GM12874 (cell line): ENCODE results near the gene SUSD3.

Experiments
- TF ChIP-seq, protein P1 (sequence below): IDR thresholded peaks from 2 replicates; pipeline ENCODE4 v1.5.1; 2011; ENCODE audit warnings: low read depth, mild to moderate bottlenecking, control low read depth, low read length, moderate library complexity; ENCODE audit not compliant: insufficient read depth

SUSD3 gene

DNA sequence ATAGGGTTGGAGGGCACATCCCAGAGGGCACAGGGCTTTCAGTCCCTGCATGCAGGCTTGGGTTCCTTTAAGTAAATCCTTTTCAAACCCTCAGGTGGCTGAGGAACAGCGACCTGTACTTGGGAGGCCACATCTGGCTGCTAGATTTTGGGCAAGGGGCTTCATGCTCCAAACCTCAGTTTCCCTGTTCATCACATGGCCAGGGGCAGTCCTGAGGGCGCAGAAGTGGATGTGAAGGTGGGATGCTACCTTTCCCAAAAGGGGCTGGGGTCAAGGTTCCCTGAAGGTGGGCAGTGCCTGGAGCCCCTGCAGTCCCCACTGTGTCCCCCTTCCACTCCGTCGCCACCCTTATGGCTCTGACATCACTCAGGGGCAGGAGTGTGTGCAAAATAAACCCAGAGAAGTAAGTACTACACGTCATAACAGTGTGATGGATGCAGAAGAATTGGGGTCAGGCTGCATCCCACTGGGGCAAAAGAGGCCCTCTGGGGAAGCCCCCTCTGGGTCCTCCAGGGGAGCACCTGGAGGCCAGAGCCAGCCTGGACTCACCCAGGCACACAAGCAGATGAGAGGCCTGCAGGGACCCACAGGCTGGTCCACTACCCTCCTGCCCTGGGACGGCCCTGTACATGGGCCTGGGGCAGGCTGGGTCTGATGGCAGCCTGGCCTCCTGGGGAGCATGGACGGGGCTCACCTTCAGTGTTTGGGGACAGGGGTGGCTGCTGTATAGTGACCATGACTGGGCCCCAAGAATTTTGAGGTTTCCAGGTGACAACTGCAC is 35.6 kb downstream of the SUSD3 start:
- TF ChIP-seq, protein P1, sequence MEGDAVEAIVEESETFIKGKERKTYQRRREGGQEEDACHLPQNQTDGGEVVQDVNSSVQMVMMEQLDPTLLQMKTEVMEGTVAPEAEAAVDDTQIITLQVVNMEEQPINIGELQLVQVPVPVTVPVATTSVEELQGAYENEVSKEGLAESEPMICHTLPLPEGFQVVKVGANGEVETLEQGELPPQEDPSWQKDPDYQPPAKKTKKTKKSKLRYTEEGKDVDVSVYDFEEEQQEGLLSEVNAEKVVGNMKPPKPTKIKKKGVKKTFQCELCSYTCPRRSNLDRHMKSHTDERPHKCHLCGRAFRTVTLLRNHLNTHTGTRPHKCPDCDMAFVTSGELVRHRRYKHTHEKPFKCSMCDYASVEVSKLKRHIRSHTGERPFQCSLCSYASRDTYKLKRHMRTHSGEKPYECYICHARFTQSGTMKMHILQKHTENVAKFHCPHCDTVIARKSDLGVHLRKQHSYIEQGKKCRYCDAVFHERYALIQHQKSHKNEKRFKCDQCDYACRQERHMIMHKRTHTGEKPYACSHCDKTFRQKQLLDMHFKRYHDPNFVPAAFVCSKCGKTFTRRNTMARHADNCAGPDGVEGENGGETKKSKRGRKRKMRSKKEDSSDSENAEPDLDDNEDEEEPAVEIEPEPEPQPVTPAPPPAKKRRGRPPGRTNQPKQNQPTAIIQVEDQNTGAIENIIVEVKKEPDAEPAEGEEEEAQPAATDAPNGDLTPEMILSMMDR, result no peak

DNA sequence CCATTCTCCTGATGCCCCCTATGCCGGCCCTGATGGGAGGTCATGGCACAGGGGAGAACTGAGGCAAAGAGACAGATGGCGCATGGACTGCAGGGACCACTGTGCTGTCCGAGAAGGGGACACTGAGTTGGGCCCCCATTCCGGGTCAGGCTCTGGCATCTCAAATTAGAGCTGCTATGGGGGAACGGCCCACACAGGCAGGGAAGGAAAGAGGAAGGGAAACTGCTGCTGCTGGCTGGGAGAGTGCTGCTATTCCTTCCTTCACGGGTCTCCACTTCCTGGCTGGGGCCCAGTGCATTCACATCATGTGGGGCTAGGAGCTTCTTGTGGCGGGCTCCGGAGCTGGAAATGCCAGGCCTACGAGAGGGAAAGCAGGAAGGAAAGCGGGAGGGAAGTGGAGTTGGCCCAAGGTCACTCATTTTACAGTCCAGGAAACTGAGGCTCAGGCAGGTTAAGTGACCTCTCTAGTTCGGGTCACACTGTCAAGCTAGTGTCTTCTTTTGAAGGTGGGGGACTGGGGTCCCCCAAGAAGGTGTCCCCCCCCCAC is 36.2 kb downstream of the SUSD3 start:
- TF ChIP-seq, protein P1, result no peak

DNA sequence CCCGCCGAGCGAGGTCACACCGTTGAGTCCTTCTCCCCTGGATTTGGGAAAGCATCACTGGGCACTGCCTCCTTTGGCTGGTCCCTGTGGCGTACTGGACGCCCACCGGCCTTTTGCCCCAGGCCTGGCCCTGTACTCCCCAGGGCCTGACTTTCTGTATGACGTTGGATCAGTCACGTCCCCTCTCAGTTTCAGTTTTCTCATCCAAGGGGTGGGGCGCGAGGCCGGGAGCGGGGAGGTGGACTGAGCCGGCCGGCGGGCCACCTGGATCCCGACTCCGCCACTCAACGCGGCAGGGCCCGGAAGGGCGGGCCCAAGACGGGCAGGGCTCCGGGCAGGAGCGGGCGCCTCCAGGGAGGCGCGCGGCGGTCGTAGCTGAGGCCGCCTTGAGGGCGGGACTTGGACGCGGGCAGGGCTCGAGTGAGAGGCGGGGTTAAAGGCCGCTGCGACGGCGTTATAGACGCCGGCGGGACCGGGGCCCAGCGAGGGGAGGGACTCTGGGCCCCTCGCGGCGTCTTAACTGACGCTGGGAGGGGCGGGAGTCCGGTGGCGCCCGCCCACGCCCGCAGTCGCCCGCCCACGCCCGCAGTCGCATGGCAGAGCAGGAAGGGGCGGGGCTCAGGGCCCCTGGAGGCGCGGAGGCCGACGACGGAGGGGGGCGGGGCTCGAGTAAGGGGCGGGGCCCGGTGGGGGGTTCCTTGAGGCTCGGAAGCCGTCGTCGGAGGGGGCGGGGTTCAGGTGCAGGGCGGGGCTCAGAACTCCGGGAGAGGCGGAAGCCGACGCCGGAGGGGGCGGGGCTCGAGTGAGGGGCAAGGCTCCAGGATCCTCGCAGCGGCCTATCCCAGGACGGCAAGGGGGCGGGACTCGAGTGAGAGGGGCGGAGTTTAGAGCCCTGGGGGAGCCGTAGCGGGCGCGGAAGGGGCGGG is 37.0 kb downstream of the SUSD3 start:
- TF ChIP-seq, protein P1, result no peak

DNA sequence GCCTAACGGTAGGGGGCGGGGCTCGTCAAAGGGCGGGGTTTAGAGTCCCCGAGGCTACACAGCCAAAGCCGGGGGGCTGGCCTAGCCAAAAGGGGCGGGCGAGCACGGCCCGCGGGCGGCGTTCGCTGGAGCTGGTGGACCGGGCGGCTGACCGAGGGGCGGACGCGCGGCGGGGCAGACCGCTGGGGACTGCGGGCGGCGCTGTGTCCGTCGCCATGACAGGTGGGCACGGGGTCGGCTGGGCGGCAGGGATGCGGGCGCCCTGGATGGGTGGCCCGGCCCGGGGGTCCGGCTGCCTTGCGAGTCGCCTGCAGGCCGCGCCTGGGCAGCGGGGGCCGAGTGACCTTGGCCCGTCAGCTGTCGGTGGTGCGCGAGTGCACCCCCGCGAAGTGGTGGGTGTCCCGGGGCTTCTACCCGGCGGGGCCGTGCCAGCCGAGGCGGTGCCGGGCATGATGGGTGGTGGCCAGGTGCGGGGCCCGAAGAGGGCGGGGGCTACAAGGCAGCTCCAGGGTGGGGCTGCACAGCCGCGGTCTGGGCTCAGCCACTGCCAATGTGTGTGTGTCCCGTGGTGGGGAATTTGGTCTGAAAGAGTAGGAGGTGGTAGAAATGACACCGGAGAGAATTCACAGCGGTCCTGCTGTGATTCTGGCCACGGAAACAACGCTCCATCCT is 37.8 kb downstream of the SUSD3 start, which contains the start of gene CARD19:
Gene CARD19 (plus strand): TSS at position 87 of the 672 bp plus-strand sequence. CDS start 129 bp downstream, at position 216.
- TF ChIP-seq, protein P1, result no peak

DNA sequence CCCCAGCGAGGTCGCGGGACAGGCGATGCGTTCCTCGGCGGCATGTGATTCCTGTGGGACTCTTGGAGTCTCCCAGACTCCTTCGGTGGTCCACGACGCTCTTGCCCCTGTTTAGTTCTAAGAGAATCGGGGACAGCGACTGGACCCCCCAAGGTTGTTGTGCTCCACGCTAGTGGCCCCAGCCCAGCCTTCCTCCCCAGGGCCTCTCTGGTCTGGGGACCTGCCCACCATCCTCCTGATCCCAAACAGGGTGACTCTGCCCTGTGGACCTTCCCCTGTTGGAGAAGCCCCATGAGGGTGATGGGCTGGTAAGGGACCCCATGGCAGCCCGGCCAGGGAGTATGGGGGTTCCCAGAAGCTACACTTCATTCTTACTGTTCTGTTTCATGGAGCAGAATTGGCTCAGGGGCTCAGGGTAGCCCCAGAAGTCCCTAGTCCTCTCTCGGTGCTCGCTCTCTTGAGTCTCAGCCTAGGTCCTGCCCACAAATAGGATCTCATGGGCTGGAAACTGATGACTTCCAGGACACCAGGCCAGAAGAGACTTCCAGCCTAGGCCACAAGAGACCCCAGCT is 38.4 kb downstream of the SUSD3 start:
- TF ChIP-seq, protein P1, result no peak

DNA sequence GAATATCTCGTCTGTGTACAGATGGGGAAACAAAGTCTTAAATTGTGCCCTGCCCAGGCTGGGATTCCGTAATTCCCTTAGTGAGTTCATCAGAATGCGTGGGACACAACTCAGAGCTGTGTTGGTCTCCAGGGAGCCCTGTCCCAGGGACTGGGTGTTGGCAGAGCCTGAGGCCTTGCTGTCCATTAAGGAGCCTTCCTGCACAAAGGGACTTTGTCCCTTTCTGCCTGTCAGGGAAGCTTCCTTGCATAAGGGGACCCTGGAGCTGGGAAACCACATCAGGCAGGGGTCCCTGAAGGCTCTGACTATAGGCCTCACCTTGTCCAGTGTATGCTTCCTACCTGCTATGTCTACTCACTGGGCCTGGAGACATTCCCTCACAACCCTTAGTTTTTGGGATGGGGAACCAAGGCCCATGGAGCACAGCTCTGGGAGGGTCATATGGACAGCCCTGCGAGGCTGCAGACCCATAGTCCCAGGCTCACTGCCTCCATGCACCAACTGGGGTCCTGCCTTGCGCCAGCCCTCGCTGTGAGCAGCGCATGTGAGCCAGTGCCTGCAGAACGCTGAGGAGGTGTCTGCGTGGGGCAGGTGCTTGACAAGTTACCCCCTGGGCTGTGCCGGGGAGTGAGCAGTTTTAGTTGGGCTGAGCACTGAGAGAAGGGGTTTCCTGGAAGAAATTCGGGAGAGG is 39.2 kb downstream of the SUSD3 start:
- TF ChIP-seq, protein P1, result no peak
